HG03432 (cell line): ENCODE measurements around the gene GADL1.
A peak's percentile ranks its signal among the peaks of the same experiment; 100 is the strongest.

Experiments
- ATAC-seq: cut with Tn5 transposase; IDR thresholded peaks from one replicate; pipeline ENCODE4 v1.9.1; 2021; ENCODE audit warnings: mild to moderate bottlenecking, moderate library complexity; ENCODE audit not compliant: unreplicated experiment

Gene GADL1

DNA sequence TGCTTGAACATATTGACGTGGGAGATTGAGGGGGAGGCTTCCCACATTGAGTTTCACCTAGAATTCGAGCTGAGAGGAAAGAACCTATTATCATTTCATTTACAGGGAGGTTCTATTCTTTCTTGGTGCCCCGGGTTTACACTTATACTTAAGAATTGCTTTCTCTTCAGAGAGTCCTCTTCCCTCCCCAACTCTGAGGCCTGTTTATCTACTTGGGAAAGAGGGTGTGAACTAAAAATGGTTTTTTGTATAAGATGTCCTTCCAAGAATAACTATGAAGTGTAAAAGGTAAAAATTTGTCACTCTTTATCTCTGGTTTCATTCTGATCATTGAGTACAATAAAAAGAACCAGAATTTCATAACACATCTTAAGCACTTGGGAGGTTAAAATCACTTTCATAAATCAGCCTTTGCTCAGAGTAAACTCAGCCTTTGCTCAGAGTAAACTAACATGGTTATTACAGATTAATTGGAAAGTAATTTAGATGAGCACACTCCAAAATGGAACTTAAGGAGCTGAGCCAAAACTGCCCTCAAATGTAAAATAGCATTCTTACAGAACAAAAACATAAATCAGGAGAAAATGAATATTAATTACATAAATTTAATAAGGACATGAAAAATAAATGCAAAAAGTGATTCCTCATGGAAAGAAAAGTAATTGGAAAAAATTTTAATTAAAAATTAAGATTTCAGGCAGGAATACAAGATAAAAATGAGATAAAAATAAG lies 75.2 kb downstream of the GADL1 start:
- no peak for ATAC-seq

DNA sequence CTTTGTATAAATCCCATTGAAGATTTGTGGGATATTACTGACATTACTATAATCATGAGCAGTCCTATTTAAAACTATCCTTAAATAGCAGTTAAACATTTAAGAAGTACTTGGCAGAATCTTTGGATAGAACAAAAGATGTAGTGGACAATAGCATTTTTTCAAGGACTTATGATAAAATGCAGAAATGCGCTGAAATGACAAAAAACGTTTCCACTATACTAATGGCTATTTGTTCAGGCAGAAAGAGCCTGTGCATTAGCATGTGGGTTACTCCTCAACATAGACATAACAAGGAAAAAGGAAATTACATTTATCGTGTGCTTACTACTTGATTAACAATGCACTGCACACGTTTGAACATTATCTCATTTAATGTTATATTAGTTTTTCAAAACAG lies 80.7 kb downstream of the GADL1 start:
- no peak for ATAC-seq

DNA sequence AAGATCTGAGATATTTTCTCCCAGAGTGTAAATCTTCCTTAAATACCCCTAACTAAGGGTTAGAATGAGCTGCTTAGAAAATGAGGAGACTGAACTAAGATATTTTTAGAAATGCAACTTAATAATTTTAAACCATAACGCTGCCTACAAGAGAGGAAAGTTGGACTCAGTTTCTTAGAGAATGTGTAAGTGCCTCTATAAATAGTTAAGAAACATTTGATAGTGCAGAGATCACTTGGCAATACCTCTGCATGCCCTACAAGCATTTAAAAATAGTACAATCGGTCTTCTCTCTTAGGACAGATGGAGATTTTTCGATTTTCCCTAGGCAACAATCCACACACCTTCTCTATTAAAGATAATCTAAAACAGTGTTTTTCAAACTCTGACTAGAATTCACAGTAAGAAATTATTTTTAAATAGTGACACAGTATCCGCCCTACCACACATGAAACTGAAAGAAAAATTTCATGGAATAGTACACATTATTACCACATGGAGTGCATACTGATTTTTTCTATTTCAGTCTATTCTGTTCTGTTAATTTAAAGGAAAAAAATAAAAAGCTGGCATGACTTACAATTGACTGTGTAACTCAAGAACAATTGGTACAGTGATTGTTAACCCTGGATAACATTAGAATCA lies 83.2 kb downstream of the GADL1 start:
- no peak for ATAC-seq

DNA sequence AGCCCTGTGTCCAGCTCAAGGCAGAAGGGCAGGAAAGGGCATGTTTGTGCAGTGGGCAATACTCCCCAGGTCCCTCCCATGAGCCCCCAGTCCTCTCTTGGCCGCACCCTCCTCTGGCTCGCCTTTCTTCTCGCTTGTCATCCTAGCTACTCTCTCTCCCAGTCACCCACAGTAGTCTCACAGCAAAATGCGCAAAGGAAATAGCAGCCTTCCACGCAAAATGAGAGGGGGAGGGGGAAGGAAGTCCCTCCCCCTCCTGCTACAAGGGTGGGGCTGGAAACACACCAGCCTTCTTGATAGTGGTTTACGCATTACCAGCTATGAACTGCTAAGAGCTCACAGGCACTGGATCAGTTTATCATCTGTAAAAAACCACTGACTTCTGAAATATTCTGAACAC lies 83.8 kb downstream of the GADL1 start:
- no peak for ATAC-seq

DNA sequence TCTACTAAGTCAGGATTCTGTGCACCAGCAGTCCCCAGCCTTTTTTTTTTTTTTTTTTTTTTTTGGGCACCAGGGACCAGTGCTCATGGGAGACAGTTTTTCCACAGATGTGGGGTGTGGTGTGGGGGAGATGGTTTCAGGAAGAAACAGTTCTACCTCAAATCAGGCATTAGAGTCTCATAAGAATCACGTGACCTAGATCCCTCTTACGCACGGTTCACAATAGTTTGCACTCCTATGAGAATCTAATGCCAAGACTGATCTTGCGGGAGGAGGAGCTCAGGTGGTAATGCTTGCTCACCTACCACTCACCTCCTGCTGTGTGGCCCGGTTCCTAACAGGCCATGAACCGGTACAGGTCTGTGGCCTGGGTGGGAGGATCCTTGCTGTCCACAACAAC lies 88.8 kb downstream of the GADL1 start:
- ATAC-seq = no peak

DNA sequence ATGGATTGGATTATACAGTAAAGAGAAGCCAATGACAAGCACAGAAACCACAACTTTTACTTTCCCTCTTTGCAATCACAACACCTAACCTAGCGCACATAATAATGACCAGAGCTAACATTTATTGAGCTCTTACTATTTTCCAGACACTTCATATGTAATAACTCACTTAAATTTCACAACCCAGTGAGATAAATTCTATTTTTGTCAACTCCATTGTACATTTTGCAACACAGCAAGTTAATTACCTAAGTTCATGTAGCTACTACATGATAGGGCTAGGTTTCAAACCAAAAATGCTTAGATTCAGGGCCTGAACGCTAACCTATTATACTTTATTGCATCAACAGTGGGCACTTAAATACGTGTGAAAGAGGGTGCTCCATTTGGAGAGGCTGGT lies 89.5 kb downstream of the GADL1 start:
- ATAC-seq = no peak

DNA sequence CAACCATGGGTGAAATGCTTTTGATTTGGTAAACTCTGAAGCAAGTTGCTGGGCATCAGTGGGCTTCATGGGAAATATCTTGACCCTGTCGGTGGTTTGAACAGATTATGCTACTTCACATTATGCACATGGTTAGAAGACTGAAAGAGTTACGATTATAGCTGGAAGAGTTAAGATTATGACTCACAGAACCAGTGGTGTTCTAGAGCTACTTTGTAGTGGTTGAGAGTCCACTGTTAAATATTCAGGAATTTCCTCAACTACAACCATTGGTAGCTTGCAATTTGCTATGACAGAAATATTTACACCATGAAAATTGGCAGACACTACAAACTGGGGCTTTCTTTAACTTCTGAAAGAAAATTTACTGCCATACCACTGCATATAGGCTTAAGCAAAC lies 99.3 kb downstream of the GADL1 start:
- no peak for ATAC-seq

DNA sequence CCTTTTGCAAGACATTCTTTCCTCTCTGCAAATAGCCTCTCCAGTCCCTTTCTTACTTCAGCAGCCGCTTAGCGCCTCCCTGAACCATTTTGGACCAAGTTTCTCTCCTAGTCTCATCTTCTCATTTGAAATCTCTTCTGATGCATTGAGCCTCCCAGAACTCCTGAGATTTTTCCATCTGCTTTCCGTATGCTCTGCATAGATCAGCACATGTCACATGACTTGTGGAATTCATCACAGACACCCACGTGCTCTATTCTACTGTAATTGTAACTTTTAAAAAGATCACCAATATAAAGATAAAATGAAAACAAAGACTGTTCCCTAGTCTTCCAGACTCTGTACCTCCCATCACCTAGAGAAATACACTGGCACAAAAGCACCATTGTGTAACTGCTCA lies 100.7 kb downstream of the GADL1 start:
- ATAC-seq = no peak

DNA sequence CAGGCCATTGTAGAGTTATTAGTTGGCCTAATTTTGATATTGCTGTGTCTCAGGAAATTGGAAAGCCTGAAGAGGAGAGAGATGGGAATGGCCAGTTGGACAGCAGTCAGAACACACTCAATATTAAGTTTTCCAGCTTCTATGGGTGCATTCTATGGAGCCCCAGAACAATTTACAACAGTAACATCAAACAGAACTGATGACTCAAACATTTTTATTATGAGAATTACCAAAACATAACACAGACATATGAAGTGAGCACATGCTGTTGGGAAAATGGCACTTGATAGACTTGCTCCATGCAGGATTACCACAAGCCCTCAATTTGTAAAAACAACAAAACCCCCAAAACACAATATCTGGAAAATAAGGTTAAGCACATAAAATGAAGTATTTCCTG lies 104.3 kb downstream of the GADL1 start:
- no peak for ATAC-seq

DNA sequence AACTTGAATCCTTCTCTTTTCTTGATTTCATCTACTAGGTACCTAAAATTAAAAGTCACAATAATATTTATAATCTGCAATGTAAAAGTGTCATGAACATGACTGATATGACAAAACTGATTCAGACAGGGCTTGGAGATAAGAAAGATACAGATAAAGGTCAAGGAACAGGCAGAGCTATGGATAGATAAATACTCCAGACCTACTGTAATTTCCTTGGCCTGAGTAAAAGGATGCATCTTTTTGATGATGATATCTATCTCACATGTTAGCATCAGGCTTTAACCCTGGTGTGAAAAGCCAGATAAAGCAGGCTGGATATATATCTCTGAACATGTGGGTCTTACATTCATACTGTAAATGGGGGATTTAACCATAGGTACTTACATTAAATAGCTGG lies 108.1 kb downstream of the GADL1 start:
- no peak for ATAC-seq

DNA sequence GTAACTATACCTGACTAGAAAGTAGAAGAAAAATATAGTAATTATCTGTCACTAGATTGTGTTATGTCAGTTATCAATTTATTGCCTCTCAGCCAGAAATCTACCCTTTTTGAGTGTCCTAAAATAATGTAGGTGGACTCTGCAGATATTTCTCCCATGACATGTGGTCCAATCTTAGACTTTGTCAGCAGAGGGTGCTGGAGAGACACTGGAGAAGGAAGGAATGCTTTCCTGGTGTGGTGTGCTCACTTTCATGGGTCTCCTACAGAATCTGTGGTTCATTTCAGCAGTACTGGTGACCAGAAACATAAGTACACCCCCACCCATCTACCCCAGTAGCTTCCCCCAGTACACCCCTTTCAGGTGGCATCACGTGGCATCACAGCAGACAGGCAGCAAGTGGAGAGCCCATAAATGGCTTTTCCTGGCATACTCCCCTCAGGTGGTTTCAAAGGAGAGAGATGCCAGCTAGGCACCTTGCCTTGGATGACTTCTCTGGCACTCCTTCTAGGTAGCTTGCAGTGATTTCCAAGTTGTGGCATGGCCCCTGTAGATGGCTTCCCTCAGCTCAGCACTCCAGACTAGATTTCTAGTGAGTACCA lies 114.7 kb downstream of the GADL1 start:
- no peak for ATAC-seq

DNA sequence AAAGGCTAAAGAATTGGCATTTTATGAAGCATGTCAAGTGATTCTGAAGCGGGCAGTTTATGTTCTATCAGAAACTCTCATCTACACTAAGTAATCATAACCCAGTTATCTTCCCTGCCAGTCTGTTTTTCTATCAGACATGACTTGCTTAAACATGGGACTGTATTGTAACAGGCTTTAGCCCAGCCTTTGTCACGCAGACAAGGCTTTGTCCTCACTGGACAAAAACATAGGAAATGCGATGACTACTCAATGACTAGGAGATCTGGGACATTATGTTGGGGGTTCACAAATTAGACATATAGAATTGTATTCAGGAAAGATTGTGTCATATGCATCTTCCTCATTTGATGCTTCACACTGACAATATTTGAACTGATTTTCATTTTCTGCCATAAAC lies 115.5 kb downstream of the GADL1 start:
- no peak for ATAC-seq

DNA sequence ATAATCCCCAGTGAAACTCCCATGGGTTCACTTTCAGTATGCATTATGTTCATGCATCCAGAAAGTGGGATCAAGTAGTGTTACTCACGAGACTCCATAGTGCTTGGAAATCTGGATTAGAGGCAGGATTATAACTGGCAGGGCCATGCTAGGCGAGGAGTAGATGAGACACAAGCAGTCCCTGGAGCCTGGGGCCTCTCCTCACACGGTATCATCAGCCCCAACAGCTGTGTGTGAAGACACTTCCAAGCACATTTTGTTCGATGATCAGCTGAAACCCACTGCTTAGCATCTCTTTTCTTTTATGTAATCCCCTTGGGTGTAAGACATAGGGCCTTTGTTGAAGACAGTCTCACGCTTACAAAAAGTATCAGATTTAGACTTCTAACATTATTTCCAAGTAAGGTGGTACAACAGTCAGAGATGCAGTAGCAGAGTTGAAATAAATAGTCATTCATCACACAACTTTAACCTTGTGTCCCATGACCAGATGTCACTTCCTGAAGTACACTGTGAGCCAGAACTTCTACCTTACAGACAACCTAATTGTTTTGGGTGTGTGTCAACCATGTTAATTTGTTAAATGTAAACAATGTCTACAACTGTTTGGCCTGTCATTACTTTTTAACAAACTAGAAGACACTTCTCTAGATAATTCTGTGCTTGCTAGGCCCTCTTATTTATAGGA lies 116.9 kb downstream of the GADL1 start:
- no peak for ATAC-seq

DNA sequence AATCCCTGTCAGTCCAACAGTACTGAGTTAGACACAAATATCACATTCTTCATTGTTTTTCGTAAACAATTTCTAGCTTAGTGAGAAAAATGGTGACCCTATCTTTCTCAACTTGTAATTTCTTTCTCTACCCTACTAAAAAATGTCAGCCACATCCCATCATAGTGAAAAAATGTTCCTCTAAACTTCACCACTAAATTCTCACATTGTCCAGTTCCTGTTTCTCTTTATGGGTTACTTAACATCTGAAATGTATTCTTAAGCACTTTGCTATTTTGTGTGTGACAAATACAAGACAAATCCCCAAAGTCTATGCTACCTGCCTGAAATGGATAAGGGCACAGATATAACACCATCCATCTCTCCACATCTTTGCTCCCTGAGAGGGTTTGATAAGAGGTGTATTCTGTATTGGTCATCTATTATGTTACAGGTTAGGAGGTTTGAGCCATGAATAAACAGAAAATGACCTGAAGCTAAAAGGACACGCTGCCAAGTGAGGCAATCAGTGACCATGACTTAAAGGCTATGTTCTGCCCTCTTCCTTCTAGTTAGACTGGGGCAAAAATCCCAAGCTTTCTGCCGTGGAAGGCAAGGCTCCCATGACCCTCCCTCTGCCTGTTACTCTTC lies 118.2 kb downstream of the GADL1 start:
- ATAC-seq = no peak

DNA sequence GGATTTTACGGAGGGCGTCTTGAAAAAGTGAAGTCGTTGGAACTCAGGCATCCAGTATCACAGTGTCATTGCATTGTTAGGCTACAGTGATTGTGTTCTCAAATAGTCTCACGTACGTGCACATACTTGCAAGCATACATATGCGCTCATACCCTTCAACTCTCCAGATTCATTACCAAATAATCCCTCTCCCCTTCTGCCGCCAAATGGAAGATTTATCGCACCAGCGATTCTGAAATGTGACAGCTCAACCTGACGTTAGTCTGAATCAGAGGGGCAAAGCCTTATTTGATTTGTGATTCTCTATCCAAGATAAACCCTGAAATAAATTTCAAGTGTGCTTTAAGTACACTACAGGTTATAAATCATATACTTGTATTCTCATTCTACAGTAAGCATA lies 119.4 kb downstream of the GADL1 start:
- ATAC-seq = no peak

DNA sequence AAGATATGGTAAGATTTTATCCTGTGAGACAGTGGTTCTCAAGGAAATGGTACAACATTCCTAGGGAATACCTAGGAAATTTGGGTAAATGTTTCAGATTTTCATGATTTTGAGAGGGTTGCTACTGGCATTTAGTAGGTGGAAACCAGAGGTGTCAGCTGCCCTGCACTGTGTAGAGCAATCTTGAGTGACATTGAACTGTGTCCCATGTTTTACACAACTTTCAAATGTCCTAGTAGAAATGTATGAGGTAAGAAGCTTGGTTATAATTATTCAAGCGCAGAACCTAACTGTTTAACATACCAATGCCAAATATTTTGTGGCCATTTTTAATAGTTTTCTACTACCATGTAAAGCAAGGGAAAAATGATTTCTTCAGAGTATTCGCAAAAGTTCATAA lies 120.4 kb downstream of the GADL1 start:
- ATAC-seq = no peak

DNA sequence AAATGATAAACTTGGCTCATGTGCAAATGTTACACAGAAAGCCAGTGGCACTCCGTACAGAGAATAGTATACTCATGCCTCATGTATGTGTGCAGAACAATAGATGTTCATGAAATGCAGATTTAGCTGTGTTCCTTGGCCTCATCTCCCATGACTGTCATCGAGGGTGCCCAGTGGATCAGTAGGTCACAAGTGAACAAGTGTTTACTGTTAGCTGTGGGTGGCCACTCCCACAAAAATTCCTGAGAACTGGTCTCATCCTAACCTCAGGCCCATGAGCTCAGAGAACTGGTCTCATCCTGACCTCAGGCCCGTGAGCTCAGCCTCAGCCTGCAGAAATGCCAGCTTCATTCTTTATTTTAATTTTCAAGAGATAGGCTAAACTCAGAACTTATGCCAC lies 124.1 kb downstream of the GADL1 start:
- ATAC-seq = no peak

DNA sequence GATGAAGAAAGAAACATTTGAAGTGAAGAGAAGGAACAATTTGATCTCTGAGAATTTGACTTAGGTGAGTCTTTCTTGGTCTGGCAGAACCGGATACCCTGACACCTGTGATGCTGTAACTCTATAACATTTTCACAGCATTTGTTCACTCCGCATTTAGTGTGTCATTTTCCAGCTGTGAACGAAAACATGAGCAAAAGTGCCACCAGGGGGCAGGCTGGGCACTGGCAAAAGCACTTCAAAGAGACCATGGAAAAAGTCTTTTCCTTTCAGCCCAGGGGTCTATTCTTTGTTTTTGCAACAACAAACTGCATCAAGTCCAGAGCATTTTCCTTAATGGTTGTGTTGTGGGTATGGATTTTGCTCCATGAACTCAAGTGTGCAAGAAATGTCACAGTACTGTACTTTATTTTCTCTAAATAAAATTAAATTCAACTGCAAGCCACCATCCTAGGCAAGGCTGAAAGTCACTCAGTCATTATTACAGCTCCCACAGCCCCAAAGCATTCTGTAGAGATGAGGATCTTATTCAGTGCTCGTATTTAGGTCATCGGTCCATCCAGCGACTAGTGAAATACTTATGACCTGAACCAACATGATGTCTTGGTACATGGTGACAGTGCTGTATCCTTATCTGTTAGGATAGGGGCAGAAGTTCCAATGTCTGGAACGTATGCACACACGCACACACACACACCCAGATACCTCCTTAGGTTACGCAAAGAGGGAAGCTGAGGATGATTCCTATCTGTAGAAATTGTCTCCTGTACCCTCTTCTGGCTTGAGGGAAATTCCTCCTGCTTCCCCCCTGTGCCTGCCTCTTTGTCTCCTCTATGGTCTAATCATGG lies 125.5 kb downstream of the GADL1 start:
- ATAC-seq = peak; percentile 73

DNA sequence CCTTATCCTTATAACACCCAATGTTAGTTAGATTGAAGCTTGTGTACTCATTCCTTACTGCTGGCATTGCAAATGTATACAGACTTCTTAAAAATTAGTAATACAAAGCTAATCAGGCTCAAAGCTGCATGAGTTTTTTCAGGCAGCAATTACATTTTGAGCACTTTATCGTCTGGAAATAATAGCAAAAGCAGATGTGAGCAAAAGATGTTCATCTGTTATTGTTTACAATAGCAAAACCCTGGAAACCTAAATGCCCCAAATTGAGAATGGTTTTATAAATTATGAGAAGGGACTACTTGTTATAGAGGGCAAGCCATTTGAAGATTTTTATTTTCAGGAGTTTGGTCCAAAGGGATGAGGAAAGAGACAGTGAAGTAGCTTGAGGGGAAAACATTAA lies 126.4 kb downstream of the GADL1 start:
- ATAC-seq = no peak

DNA sequence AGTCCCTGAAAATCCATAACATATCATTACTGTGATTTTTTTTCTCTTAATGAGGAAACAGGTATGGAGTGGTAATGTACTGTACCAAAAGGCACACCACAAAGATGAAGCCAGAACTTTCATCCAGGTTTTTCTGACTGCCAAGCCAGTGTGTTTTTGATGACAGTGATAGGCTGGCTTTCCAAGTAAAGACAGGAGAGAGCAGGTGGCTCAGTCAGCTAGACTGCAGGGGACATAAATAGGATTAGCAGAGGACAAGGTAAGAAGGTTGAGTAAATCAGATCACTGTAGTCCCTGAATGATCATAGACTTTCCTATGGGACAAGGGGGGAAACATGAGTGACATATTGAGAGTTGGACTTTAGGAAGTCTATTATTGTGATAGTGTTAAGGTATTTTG lies 127.9 kb downstream of the GADL1 start:
- no peak for ATAC-seq

DNA sequence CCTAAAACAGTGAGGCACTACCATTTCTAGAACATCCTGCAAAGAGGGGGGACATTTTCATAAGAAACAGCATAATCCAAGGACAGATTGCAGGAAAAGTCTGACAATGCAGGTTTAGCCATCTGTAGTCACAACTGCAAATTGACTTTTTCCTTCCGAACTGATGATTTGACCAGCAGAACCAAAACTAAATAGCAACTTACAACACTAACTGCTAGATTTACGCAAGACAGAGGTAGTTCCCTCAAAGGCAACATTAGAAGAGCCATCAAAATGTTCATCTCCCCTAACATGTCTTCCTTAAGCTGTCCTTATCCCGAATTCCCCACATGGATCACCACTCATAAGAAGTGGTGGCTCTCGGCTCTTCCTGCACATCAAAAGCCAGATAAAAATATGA lies 129.6 kb downstream of the GADL1 start:
- ATAC-seq = no peak
